ENCODE data around the gene MRPS15. TPM values are rescaled to one million over a fixed set of nuclear protein-coding genes. Genes with fewer than 3 reads are reported as not detected.
"Not testable (repeated sequence)": the region's sequence is repeated elsewhere in the genome, so short reads cannot be mapped to it uniquely, and the experiment has no call there.

MRPS15 gene
- total RNA-seq, 1 donor from 2014 or later: 72.0 TPM

GRCh38 chr1:36497207-36497606 lies 33.0 kb upstream of the MRPS15 start:
- H3K4me3 Mint-ChIP-seq (ENCODE audit: low read depth): no peak overlapping the region
- H3K9me3 Mint-ChIP-seq (ENCODE audit: low read depth): no peaks in the 10 kb centered on the region
- no peaks in the 10 kb centered on the region for H3K4me1 Mint-ChIP-seq (ENCODE audit: low read depth)
- H3K27ac Mint-ChIP-seq: no peak overlapping the region
- DNase-seq (ENCODE audit: low spot score, unreplicated experiment): no peak
- H3K36me3 Mint-ChIP-seq (ENCODE audit: insufficient read depth): no peaks in the 10 kb centered on the region
- no peaks in the 10 kb centered on the region for H3K27me3 Mint-ChIP-seq
- TF ChIP-seq CTCF (IDR thresholded peaks at IDR 0.05; ENCODE audit: unreplicated experiment): no peak

- no peak for TF ChIP-seq CTCF (IDR thresholded peaks at IDR 0.05; ENCODE audit: unreplicated experiment)
- H3K27me3 Mint-ChIP-seq: no peaks in the 10 kb centered on the region
- peaks cover 3% of the 10 kb centered on the region for H3K4me1 Mint-ChIP-seq (ENCODE audit: low read depth)
- H3K4me3 Mint-ChIP-seq (ENCODE audit: low read depth): no peak overlapping the region
- H3K27ac Mint-ChIP-seq: no peak overlapping the region
- no peaks in the 10 kb centered on the region for H3K9me3 Mint-ChIP-seq (ENCODE audit: low read depth)
- H3K36me3 Mint-ChIP-seq (ENCODE audit: insufficient read depth): no peaks in the 10 kb centered on the region
- DNase-seq (ENCODE audit: low spot score, unreplicated experiment): no peak
Observed at GRCh38 chr1:36494971-36495370, 30.8 kb upstream of the MRPS15 start.

GRCh38 chr1:36493524-36493923 lies 29.3 kb upstream of the MRPS15 start:
- DNase-seq (ENCODE audit: low spot score, unreplicated experiment): no peak
- Mint-ChIP-seq H3K9me3 (ENCODE audit: low read depth) (no peaks in the 10 kb centered on the region), H3K27me3 (no peaks in the 10 kb centered on the region), H3K27ac (no peak overlapping the region), H3K36me3 (ENCODE audit: insufficient read depth) (no peaks in the 10 kb centered on the region), H3K4me3 (ENCODE audit: low read depth) (no peak overlapping the region), H3K4me1 (ENCODE audit: low read depth) (peaks cover 16% of the 10 kb centered on the region)
- no peak for TF ChIP-seq CTCF (IDR thresholded peaks at IDR 0.05; ENCODE audit: unreplicated experiment)

- Mint-ChIP-seq H3K4me3 (ENCODE audit: low read depth) (no peak overlapping the region), H3K9me3 (ENCODE audit: low read depth) (no peaks in the 10 kb centered on the region), H3K4me1 (ENCODE audit: low read depth) (peaks cover 21% of the 10 kb centered on the region), H3K36me3 (ENCODE audit: insufficient read depth) (no peaks in the 10 kb centered on the region), H3K27me3 (no peaks in the 10 kb centered on the region), H3K27ac (no peak overlapping the region)
- no peak for DNase-seq (ENCODE audit: low spot score, unreplicated experiment)
- no peak for TF ChIP-seq CTCF (IDR thresholded peaks at IDR 0.05; ENCODE audit: unreplicated experiment)
Observed at GRCh38 chr1:36492491-36492890, 28.3 kb upstream of the MRPS15 start.

GRCh38 chr1:36489258-36490051 lies 25.3 kb upstream of the MRPS15 start:
- Mint-ChIP-seq H3K27ac (peak overlapping the region; percentile 65), H3K4me1 (ENCODE audit: low read depth) (peaks cover 36% of the 10 kb centered on the region)
- not testable (repeated sequence) for H3K9me3 Mint-ChIP-seq (ENCODE audit: low read depth); H3K27me3 Mint-ChIP-seq; H3K36me3 Mint-ChIP-seq (ENCODE audit: insufficient read depth); H3K4me3 Mint-ChIP-seq (ENCODE audit: low read depth); DNase-seq (ENCODE audit: low spot score, unreplicated experiment)

GRCh38 chr1:36487906-36488305 lies 23.7 kb upstream of the MRPS15 start:
- TF ChIP-seq CTCF (IDR thresholded peaks at IDR 0.05; ENCODE audit: unreplicated experiment): no peak
- no peak overlapping the region for H3K4me3 Mint-ChIP-seq (ENCODE audit: low read depth)
- H3K4me1 Mint-ChIP-seq (ENCODE audit: low read depth): peaks cover 36% of the 10 kb centered on the region
- H3K9me3 Mint-ChIP-seq (ENCODE audit: low read depth): no peaks in the 10 kb centered on the region
- no peaks in the 10 kb centered on the region for H3K27me3 Mint-ChIP-seq
- no peaks in the 10 kb centered on the region for H3K36me3 Mint-ChIP-seq (ENCODE audit: insufficient read depth)
- DNase-seq (ENCODE audit: low spot score, unreplicated experiment): no peak
- H3K27ac Mint-ChIP-seq: peak overlapping the region; percentile 96

GRCh38 chr1:36487336-36487725 lies 23.1 kb upstream of the MRPS15 start:
- H3K9me3 Mint-ChIP-seq (ENCODE audit: low read depth); DNase-seq (ENCODE audit: low spot score, unreplicated experiment); H3K27me3 Mint-ChIP-seq; H3K4me3 Mint-ChIP-seq (ENCODE audit: low read depth); H3K36me3 Mint-ChIP-seq (ENCODE audit: insufficient read depth): not testable (repeated sequence)
- H3K4me1 Mint-ChIP-seq (ENCODE audit: low read depth): peaks cover 36% of the 10 kb centered on the region
- H3K27ac Mint-ChIP-seq: peak overlapping the region; percentile 96
